IPS-11a (cell line): ENCODE measurements around the gene YBX1.

Experiments used
- H3K4me3 ChIP-seq: one replicate; pipeline ENCODE4 v1.5.1; 2013; ENCODE audit warnings: low read depth, low read length, control low read depth

Gene YBX1

GRCh38 chr1:42734201-42735035 is 52.2 kb downstream of the YBX1 start:
- H3K4me3 ChIP-seq, result no peak overlapping the region

GRCh38 chr1:42735056-42735455 is 52.8 kb downstream of the YBX1 start:
- no peak overlapping the region for H3K4me3 ChIP-seq

DNA sequence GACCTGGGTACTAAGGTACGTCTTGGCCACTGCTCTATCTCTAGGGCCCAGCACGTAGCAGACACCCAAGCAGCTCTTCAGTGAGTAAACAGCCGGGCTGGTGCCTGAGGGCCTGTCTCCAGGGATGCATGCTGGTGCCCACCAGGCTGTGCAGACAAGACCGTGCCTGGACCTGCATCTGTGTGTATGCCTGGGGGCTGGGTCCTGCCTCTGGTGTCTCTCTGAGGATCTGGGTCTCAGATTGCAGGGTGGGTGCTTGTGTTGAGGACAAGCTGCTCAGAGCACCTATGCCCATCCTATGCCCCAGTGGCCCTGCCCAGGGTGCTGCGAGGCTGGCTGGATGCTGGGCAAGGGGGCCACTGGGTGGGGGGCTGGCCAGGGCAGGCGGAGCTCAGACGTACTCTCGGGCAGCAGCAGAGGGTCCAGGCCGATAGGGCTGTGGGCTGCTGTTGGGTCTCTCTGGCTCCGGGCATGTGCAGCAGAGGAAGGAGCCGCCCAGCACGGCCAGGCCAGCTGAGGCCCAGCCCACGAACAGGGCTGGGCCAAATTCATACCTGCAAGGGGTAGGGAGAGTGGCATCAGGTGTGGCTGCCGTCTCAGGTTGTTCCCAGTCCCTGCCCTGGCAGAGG is 53.4 kb downstream of the YBX1 start:
- no peak overlapping the region for H3K4me3 ChIP-seq

GRCh38 chr1:42736152-42736551 is 53.9 kb downstream of the YBX1 start:
- no peak overlapping the region for H3K4me3 ChIP-seq

GRCh38 chr1:42736571-42737200 is 54.5 kb downstream of the YBX1 start:
- H3K4me3 ChIP-seq, result no peak overlapping the region

GRCh38 chr1:42737257-42737656 is 55.0 kb downstream of the YBX1 start:
- H3K4me3 ChIP-seq, result no peak overlapping the region

- no peak overlapping the region for H3K4me3 ChIP-seq
These were observed 55.9 kb downstream of the YBX1 start for GRCh38 chr1:42737986-42738677.

DNA sequence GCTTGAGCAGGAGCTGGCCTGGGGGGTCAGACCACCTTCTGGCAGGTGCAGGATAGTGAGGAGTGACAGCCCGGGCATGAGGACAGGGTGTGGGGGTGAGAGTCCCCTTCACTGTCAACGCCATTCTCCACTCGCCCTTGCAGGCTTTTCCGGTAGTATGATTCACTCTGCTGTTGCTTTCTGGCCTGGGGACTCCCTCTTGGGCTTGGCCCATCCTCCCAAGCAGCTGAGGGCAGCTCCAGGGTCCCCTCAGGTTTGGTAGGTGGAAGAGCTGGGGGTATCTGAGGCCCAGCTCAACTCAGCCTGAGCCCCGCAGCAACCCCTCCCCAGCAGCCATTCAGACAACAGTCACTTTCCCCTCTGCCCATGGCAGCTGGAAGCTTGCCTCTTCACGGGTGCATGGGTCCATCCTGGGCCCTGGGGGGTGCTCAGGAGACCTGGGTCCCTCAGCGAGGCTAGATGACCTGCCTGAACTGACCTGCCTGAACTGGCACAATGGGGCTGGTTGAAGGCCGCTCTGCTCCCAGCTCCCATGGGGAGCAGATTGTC is 56.5 kb downstream of the YBX1 start:
- no peak overlapping the region for H3K4me3 ChIP-seq

DNA sequence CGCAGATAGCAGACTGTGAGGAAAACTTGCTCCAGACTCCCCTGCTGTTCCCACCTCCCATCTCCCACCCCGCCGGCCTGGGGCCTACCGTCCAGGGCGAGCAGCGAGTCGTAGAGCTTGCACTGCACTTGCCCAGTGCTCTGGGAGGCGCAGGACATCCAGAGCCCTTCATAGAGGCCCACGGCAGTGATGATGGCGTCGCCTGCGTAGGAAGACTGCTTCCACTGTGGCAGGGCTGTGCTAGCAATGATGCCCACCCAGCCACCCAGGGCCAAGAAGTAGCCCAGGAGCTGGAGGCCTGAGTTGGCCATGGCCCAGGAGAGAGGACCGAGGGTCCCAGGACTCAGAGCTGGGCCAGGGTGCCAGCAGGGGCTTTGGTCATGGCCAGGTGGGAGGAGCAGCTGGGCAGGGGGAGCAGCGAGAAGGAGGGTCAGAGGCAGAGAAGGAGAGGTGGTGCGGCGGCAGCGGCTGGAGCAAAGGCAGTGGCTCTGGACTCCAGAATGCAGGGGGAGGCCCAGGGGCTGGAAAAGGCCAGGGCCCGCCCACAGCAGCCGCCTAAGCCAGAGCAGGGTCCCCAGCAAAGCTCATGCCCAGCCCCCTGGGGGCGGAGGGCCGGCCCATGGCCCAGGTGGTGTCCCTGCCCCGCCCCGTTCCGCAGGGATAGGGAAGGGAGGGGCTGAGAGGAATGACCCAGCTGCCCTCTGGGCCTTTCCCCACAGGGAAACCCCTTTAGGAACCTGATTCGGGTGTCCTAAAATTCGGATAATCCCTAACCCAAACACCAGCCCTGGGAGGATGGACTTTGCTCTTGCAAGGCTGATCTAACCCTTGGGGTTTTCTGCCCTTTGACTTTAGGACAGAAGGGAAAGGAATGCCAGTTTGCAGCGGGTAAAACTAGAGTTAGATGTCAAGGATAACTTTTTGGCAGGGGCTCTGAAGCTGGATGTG is 57.8 kb downstream of the YBX1 start, which contains the start of gene CLDN19:
Gene CLDN19, minus strand, starts transcription at position 484 of the 948 bp plus-strand sequence. Its CDS starts 173 bp downstream, at position 311.
- H3K4me3 ChIP-seq, result no peak within 1 kb of the TSS

- no peak overlapping the region for H3K4me3 ChIP-seq
These were observed 58.8 kb downstream of the YBX1 start for GRCh38 chr1:42740851-42741580.

DNA sequence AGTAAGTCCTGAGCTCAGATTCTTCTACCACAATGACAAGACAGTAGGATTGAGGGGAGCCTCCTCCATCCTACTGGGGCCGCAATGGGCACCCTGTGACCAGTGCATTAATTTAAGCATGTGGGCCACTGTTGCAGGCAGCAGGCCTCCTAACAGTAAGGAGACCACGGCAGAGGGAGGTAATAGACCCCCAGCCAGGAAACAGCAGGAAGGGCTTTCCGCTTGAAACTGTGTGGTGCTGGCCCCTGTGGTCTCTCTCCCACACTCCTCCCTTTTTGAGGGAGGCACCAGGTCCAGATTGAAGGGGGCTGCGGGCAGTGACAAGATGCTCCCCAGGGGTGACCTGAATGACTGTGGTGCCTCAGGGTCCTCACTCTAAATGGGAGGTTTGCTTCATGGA is 59.5 kb downstream of the YBX1 start:
- no peak overlapping the region for H3K4me3 ChIP-seq

- no peak overlapping the region for H3K4me3 ChIP-seq
These were observed 59.9 kb downstream of the YBX1 start for GRCh38 chr1:42742141-42742540.

- H3K4me3 ChIP-seq, result no peak overlapping the region
These were observed 60.5 kb downstream of the YBX1 start for GRCh38 chr1:42742617-42743316.

DNA sequence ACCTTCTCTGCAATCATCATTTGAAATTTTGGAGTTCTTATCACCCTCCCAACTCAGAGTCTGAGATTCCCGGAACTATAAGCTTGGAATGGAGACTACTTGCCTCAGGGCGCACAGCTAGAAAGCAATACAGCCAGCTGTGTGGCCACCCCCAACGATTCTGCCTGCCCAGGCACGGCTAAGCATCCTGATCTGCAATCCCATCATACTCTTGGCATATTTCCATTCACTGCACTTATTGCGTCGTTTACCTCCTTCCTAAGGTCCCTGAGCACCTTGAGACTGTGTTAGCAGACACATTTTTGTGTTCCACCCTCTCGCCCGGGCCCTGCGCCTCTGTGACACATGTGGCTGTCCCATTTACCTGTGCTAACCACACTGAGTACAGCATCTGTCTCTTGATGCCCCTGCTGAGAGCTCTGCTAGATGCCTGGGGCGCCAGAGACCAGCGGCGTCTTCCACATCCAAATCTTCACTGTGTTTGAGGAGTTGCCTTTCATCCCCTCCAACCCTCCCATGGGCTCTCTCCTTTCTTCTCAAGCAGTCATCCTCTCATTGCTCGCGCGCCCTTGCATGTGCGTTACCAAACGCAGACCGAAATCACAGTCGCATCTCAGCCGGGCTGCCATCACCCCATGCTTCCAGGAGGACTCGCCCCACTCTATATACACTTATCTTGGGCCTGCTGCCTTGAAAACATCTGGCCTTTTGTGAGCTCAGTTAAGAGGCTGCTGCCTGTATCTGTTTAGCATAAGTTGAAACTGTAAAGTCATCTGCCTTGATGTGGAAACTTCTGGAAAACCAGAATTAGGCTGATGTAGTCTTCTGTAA is 61.3 kb downstream of the YBX1 start:
- H3K4me3 ChIP-seq, result no peak overlapping the region

- H3K4me3 ChIP-seq, result no peak overlapping the region
These were observed 61.9 kb downstream of the YBX1 start for GRCh38 chr1:42744148-42744413.

GRCh38 chr1:42745851-42746250 is 63.6 kb downstream of the YBX1 start:
- H3K4me3 ChIP-seq, result no peak overlapping the region

GRCh38 chr1:42746436-42747105 is 64.4 kb downstream of the YBX1 start:
- H3K4me3 ChIP-seq, result no peak overlapping the region
